Fibroblast of gingiva (primary cell): ENCODE results near the gene KCNJ6.
A peak's percentile ranks its signal among the peaks of the same experiment; 100 is the strongest.

Experiments used
- DNase-seq: peaks from one replicate; pipeline ENCODE4 v3.0.0-alpha.2; 2011; ENCODE audit warnings: low read depth

KCNJ6 gene

DNA sequence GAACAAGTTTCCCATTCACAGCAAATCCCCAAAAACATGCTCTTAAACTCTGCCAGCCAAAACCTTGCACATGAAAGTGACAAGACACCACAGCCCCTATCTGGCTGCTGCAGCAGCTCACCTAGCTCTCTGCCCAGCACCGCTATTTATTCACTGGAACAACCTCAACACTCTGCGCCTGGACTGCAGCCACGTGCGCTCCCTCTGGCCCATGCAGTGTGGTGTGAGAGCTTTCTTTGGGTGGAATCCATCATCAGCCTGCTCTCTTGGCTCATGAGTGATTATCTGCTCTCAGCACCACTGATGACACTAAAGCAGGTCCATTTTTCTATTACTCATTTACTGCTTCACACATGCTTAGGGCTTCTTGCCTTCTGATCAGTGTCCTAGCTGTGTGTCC lies 11.4 kb downstream of the KCNJ6 start:
- DNase-seq = no peak

DNA sequence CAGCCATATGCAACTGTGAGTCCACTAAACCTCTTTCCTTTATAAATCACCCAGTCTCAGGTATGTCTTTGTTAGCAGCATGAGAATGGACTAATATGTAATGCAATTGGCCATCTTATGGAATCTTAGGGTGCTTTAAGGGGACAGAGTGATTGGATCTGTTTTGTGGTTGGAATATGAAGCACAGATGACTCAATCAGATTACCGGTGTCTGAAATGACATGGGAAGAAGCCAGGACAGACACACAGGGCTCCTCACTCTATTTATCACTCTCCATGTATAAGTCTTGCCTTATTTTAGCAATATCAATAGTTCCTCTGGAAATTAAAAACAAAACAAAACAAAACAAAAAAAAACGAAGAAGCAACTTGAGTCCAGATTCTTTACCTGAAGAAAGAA lies 12.9 kb downstream of the KCNJ6 start:
- no peak for DNase-seq

DNA sequence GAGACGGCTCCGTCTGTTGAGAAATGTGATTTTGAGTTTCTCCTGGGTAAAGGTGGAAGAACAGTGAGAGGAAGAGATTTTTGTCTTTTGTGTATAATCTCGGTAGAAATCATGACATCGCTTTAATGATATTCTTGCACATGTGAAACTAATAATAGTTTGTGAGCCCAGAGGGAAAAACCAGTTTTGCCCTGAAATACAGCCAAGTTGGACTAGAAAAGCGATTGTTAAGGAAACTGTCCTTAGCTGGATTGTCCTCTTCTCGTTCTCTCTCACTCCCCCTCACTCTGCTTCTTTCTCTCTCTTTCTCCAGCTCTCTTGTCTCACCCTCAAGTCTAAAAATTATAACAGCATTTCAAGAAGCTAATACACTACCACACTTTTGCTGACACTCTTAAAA lies 17.1 kb downstream of the KCNJ6 start:
- DNase-seq = no peak

DNA sequence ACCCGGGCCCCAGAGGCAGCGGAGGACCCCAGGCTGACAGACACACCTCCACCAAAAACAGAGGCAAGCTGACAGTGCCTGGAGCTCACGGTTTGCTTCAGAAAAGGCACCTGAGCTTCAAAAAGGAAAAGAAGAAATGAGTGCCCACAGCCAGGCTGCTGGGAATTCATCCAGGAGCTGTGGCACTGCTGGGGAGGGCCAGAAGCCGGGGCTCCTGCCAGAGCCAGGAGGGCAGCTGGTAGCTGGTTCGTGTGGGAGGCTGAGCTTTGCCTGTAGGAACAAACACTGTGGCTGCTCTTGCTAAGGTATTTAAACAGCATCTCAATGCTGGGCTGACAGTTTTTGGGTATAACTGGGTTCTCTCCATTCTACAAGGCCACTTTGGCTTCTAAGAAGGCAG lies 19.5 kb downstream of the KCNJ6 start:
- no peak for DNase-seq

DNA sequence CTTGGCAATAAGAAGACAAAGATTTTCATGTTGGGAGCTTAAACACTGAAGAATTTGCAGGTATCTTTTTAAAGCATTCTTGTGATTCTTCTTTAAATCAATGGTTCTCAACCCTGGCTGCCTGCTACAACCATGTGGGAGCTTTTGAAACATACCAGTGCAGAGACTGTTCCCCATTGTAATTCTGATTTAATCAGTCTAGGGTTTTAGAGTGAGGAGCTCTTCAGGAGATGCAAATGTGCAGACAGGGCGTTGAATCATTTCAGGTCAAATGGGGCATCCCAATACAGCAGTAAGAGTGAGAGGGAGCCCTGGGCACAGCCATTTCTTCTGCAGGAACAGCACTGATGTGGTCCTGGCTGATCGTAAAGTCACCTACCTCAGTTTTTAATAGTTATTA lies 24.3 kb downstream of the KCNJ6 start:
- DNase-seq = no peak

DNA sequence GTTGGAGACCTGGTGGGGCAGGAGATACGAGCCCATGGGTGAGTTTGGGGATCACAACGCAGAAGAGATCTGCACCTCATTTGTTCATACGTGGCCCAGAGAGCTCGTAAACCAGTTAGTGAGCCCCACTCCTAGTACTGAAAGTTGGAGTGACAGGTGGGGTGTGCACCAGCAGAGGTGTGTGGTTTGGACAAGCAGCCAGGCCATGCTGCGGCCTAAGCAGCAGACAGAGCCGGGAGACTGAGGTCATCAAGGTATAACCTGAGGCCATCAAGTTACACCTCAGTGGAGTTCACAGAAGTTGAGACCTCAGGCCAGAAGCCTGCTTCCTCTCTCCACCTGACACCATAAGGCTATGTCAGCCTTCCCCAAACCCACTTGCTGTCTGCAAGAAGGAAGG lies 27.6 kb downstream of the KCNJ6 start:
- no peak for DNase-seq

DNA sequence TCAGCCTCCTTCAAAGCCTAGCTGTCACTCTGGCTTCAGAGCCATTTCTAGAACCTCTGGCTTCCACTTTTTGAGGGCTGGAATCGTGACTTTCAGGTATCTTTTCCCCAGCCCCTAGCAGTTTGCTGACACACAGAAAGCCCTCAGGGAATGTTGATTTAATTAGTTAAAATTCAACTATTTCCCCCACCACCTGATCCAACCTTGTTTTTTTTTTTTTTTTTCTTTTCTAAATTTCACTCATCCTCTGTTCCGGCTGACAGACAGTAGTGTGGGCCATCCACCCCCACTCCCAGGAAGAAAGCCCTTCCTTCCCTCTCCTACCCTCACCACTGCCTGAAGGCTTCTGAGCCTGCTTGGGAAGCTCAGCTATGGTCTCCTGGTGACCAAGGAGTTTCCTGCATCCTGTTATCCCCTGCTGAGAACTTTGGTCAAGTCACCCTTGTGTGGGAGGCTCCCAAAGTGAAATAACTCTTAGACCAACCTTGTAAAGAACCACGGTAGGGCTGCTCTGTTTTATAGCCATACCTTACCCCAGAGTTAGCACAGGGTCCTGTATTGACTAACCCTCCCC lies 29.4 kb downstream of the KCNJ6 start:
- no peak for DNase-seq

DNA sequence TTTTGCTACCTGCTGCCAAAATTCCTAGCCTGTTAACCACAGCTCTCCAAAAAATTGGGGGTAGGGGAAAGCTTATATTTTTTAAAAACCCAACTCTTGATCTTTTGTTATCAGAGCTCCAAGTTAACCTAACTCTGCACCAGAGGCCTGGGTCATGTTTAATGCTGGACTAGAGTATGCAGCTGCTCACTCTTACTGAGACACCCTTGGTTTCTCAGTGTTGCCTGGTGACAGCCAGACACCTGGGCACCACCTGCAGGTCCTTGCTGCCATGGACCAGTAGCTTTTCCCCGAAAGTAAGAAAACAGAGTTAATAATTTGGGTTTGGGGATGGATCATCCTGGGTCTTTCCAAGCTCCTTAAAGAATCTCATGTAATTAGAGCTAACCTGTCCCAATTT lies 30.1 kb downstream of the KCNJ6 start:
- DNase-seq = no peak

DNA sequence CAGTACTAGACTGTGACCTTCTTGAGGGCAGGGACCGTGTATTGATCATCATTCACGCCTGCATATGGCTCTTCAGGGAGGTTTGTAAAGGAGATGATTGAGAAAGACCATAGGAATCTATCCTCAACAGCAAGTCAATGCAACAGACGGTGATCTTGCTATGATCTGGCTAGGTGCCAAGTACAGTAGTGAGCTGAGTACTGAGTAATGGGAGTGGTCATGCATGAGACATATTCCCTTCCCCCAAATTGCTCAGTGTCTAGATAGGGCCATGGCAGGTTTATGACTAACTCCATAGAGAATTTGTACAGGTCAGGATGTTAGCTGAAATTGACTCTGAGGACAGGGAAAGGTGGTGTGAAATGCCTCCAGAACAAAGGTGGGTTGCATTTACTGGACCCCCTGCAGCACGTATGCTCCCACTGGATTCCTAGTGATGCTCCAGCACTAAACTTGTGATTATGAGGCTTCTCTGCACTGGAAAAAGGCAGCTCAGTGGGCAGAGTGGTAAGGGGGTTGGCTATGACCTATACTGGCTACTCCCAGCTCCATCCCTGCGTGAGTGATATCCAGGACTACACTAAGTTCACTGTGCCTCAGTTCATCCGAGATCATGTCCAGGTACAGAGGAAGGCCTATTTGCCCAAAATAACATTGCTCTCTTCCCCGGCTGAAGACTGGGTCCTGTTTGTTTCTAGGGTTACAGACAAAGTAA lies 37.2 kb downstream of the KCNJ6 start:
- no peak for DNase-seq

DNA sequence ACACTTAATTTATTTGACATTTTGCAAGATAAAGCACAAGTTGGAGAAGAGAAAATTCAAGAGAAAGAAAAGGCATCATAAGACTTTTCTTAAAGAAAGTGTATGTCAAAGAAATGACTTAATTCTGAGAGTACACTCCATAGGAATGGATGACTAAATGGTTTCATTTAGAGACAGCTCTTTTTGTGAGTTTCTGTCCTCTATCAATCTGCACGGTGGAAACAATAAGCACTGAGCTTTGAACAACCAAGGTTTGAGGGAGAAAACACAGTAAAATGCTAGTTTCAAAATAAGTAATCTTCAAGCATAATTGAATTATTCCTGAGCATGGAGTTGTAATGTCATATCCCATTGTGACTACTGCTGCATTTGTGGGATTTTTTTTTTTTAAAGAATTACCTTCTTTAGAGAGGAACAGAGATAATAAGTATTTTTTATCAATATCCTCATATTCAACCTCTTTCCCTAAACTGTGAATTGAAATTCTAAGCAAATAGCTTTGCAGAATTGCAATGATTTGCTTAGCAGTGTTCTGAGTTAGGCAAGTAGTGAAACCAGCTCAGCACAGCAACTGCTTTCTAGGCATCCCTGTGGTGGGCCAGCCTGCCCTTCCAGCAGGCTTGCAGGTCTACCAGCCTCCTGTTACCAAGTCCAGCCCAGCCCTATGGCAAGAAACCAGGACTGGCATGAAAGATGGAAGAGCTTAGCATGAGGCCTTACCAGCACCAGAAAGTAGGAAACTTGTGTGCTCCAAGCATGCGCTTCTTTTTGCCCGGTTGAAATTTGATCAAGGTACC lies 38.2 kb downstream of the KCNJ6 start:
- DNase-seq = no peak

DNA sequence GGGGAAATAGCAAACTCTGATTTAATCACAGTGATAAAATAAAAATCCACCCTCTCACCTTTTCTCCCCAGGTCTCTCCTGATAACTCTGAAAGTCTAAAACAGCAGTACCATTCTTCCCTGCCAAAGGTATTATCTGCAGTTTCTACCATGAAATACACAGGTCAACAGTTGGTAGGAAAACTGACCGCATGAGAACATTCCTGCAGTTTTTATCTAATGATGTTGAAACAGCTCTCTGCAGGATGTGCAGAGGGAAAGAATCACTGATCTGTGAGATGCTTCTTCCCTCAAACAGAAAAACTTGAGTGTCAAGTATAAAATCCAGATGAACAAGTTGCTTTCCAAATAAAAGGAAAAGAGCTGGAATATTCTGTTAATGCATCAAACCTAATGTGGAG lies 39.1 kb downstream of the KCNJ6 start:
- no peak for DNase-seq

DNA sequence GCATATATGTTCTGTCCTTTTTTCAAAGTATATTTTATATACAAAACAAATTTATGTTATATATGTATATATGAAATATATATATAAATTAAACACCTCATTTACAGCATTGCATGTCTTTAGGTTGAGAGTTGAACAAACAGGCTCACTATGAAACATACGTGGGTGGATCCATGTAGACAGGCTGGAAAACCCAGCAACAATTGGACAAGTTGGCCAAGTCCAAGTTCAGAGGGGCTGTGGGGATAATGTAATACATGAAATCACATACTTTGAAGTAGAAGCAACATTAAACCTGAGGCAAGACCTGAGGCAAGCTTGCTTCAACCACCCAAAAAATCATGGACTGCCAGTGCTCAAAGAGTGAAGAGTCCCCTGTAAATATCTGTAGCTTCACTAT lies 39.7 kb downstream of the KCNJ6 start:
- DNase-seq = no peak

DNA sequence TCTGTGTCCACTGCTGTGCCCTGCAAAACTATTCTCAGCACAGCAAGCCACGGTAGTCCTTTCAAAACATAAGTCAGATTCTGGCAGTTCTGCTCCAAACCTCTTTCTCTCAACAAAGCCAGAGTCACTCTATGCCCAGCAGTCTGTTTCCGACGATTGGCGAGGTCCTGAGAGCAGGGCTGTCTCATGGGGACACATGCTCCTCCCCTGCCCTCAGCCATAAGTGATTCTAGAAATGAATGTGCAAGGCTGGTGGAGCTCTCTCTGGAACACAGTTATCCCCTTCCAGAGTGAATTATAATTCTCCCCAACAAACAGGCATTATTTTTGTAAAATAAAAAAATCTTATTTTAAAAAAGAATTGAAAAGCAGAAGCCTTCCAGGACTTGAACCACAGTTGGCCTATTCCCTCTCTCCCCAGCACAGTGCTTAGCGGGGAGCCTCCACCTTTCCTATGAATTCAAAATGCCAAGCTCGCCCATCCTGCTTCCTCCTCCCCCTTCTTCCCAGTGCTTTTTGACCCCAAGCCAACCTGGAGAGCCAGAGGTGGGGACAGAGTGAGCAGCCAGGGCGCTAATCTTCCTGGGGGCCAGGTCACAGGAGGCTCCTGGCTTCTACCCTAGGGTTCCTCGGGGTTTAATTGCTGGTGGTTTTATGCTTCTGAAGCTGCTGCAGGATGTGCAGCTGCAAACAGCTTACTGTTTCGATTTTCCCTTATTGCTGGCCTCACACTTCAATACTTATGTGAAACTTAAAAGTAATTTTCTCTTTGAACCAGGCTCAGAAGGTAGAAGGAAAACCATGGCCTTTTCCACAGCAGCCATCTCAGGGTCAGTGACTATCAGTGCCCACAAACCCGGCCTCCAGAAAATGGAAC lies 41.1 kb downstream of the KCNJ6 start:
- DNase-seq = no peak

DNA sequence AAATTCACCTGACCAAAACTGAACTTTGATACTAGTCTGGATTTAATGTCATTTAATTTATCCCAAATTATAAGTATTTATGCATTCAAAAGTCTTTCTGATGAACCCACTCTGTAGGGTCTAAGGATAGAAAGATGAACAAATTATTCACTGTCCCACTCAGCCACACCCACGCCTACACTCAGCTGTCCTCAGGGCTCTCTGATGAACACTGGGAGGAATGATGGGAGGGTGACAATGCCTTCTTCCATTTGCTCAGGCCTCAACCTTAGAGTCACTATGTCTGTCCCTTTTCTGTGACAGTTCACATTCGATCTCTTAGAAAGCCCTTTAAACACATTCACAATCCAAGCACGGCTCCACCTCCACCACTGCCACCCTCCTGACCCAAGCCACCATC lies 41.8 kb downstream of the KCNJ6 start:
- DNase-seq = no peak

DNA sequence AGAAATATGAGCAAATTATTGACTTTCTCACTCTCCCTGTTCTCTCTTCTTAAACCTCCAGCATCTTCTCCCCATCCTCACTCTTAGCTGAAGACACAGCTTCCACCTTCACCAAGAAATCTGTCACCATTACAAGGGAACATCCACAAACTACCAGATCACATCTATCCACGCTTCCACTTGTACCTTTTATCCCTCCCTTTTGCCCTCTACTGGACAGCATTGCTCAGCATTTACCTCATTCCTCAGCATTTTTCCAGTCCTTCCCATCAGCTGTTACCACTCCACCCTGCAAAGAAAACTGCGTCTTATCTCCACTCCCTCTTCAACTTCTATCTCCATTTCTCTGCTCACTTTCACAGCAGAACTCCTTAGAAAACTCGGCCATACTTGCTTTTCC lies 42.6 kb downstream of the KCNJ6 start:
- no peak for DNase-seq

DNA sequence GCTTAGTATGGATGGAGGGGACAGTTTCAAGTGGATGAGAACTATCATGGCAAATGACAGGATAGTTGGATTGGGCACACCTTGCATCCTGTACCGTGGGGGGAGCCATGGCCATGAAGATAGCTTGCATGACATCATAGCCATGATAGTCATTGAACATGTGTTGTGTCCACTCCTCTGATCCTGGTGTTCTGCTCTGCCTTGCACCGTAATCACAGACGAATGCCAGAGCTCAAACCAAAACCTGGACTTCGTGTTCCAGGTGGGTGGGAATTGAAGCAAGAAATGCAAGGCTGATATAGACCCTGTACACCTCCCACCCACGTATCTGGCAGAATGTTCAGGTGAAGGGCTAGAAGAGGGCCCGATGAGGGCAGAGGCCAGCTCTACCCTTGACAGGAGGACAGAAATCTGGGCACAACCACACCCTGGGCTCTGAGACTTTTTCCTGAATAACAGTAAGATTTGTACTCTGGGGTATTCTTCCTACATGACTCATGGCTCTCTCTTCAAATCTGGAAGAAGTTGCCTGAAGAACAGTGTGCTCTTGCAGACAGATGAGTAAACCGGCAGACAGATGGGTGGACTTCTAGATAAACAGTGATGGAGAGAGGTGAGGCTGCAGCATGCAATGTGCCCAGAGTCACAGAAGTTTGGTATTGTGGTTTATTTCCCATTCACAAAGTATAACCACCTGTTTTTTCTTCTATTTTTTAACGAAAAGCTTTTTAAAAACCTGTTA lies 45.0 kb downstream of the KCNJ6 start:
- DNase-seq = peak; percentile 16

DNA sequence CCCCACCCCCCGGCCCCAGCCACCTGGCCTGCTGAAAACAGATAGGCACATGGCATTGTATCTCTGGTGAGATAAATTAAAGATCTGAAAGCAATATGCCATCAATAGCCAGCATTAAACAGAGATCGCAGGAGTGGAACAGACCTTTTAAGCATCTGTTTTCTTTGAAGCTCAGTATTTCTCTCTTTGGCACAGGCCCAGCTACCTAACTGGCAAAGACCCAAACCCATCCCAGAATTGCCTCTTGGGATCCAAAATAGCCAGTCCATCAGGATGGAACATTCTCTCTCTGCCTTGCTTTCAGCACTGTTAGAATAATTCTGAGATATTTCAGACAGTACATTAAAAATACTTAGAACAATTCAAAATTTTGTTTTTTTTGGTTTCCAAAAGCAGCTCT lies 46.0 kb downstream of the KCNJ6 start:
- no peak for DNase-seq

DNA sequence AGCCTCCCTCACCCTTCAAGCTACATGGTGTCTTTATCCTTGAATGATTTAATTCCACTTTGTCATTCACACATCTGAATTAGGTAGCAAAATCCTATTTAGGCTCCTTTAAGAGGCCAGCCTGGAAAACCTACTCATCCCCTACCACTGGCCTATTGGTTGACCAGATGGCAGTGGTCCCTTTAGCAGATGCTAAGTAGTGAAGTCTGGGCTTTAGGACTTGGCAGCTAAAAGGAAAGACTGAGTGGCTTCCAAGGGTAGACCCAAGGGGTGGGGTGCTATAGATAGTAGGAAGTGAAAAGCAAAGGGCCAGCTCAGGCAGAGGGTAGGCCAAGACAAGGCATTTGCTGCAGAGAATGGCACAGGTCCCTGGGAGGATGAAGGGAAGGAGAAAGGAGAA lies 46.6 kb downstream of the KCNJ6 start:
- DNase-seq = no peak

DNA sequence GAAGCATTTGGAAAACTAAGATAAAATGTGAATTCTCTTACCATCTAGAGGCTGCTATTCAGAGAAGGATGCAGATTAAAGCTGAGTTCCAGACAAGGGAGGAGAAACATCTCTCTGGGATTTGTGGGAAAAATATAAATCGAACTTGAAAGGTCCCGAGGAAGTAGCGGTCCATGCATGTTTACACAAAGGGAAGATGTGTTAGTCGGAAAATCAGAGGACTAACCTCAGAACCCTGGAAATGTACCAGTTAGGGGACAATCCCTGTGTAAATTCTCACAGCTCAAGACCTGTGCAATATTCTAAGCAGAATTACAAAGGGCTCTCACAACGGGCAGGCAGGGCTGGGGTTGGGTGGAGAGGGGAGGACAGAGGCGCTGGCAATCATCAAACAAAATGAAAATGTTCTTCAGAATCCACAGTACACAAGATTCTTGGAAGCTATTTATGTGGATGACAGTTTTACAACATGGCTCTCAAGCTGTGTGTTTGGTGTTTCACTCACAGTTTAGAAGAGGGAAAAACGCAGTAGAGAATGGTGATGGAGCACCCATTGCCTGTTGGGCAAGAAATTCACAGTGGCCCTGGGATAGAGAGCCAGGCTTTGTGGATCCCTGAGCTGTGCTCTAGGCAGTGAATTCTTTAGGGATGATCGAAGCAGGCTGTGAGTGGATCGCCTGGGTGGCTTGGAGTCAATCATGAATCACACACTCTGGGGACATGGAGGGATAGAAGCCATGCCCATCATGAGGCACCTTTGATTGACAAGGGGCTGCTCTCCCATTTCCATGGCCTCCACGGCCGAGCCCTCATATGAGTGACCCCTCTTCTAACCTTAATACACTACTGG lies 47.6 kb downstream of the KCNJ6 start:
- peak; percentile 11 for DNase-seq

DNA sequence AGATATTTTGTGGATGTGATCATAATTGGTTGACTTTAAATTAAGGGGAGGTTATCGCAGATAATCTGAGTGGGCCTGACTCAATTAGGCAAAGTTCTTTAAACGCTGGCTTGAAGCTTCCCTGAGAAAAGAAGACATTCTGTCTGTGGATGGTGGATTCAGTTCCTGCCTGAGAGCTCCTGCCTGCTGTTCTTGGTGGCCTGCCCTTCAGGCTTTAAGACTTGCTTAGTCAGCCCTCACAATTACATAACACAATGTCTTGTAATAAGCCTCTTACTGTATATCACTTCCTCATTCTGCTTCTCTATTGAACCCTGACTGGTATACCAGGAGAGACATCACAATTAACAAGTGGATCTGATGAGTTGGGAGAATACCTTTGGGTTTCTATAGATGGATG lies 50.2 kb downstream of the KCNJ6 start:
- DNase-seq = no peak

DNA sequence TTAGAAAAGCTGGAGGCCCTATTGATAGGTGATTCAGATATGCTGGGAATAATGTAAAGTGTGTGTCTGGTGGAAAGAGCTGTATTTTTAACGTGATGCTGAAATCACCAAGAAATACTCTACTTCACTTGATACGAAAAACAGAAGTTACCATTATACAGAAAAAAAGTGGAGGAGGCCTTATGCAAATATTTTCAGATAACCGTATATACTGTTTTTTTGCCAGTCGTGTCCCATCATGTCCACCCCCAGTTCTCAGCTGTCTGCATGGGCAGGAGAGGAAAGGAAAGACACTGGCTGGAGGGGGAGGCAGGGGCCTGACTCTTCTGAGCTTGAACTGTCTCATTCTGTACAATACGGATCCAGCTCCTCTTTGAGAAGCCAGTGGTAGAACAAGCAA lies 51.1 kb downstream of the KCNJ6 start:
- DNase-seq = no peak
